C4-2B (cell line): ENCODE measurements around the gene OPRD1.
A peak's percentile ranks its signal among the peaks of the same experiment; 100 is the strongest.

Source experiments
- H3K27ac ChIP-seq: fragments of 450-650 bp; 2 replicates; pipeline ENCODE4 v1.5.1; 2017
- ZFX ChIP-seq: fragments of 450-650 bp; IDR thresholded peaks from 2 replicates; pipeline ENCODE4 v1.6.1; 2017
- TF ChIP-seq, protein P1 (sequence below): fragments of 450-650 bp; conservative IDR thresholded peaks from 2 replicates; pipeline ENCODE4 v1.5.1; 2017; ENCODE audit warnings: mild to moderate bottlenecking

OPRD1 gene

DNA sequence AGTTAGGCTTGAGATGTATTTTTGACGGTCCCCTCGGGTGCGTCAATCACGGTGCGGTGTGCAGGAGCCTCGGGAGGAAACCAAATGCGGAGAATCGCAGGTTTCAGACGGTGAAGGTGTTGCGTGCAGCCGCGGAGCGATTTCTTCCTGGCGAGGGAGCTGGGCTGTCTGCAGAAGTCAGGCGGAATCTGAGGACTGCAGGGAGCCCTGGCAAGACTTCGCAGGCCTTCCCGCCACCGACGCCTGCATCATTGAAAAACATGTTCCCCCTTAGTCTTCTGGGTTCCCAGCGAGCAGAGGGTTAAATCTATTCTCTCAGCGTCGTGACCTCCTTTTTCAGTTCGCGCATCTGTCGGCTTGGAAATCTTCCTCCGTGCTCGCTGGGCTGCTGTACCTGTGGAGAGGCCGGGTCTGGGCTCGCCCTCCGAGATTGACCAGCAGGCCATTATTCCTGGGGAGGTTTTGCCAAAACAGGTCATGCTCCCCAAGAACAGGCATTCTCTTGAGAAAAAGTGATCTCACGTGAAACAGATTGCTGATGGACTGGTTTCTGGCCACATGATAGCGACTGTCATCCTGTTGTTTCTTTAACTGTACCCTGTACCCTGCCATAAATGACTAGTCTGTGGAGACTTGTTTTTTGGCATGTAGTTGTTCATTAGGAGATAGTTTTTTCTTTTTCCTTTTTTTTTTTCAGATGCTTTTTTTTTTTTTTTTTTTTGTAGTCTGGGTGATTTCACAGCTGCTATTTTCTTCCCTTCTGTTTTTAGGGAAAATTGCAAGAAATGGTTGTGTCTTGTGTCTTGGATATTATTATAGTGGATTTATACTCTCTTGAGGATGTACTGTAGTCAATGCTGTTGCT, 103.3 kb downstream of the OPRD1 start:
- TF ChIP-seq ZFX = no peak; the same call in 1 of the 2 replicates
- TF ChIP-seq, protein P1, sequence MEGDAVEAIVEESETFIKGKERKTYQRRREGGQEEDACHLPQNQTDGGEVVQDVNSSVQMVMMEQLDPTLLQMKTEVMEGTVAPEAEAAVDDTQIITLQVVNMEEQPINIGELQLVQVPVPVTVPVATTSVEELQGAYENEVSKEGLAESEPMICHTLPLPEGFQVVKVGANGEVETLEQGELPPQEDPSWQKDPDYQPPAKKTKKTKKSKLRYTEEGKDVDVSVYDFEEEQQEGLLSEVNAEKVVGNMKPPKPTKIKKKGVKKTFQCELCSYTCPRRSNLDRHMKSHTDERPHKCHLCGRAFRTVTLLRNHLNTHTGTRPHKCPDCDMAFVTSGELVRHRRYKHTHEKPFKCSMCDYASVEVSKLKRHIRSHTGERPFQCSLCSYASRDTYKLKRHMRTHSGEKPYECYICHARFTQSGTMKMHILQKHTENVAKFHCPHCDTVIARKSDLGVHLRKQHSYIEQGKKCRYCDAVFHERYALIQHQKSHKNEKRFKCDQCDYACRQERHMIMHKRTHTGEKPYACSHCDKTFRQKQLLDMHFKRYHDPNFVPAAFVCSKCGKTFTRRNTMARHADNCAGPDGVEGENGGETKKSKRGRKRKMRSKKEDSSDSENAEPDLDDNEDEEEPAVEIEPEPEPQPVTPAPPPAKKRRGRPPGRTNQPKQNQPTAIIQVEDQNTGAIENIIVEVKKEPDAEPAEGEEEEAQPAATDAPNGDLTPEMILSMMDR = no peak
- peak overlapping the region; percentile 74 for H3K27ac ChIP-seq

DNA sequence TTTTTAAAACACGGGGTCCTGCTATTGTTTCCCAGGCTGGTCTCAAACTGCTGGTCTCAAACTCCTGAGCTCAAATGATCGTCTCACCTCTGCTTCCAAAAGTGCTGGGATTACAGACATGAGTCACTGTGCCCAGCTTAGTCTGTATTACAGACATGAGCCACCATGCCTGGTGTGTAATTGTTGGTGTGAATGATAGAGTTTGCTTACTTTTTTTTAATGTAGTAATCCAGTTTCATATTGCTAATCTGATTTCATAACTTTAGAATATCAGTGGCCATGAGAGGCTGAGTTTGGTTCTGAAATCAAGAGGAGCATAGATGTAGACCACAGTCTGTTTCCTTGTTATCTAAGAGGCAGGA, 105.8 kb downstream of the OPRD1 start:
- no peak for TF ChIP-seq ZFX
- TF ChIP-seq, protein P1 = no peak
- H3K27ac ChIP-seq = no peak overlapping the region
